HL-60 (cell line): ENCODE data around the gene PTPDC1.

ENCODE experiments used
- DNase-seq, 2 experiments: peaks; one replicate each; pipeline ENCODE4 v3.0.0-alpha.2; 2010 to 2020; ENCODE audit warnings: low read depth in 1 of 2, low spot score in 1 of 2
- H3K27ac ChIP-seq: fragments of 250-450 bp; sonication (Bioruptor Pico); replicated peaks from 2 replicates; pipeline ENCODE4 v1.5.1; 2020; ENCODE audit warnings: mild to moderate bottlenecking, moderate library complexity
- H3K27me3 ChIP-seq: fragments of 250-450 bp; sonication (Bioruptor Pico); 2 replicates; pipeline ENCODE4 v1.5.1; 2021; ENCODE audit warnings: mild to moderate bottlenecking, moderate library complexity; ENCODE audit not compliant: insufficient read depth, poor library complexity, severe bottlenecking
- H3K4me3 ChIP-seq: replicated peaks from 2 replicates; pipeline ENCODE4 v1.5.1; 2011; ENCODE audit warnings: mild to moderate bottlenecking, control low read depth, low read length; ENCODE audit not compliant: insufficient read depth
- GABPA ChIP-seq: IDR thresholded peaks from 2 replicates; pipeline ENCODE4 v1.6.1; 2012; ENCODE audit warnings: low read depth
- POLR2AphosphoS5 ChIP-seq: IDR thresholded peaks from 2 replicates; pipeline ENCODE4 v1.6.1; 2012; ENCODE audit warnings: low read depth
- SPI1 ChIP-seq: IDR thresholded peaks from 2 replicates; pipeline ENCODE4 v1.6.1; 2012; ENCODE audit warnings: low read depth, mild to moderate bottlenecking, borderline replicate concordance
- TF ChIP-seq, protein P1 (sequence below): IDR thresholded peaks from one replicate; pipeline ENCODE4 v1.5.1; 2011; ENCODE audit warnings: low read length, control low read depth, inconsistent platforms; ENCODE audit not compliant: insufficient read depth
- TF ChIP-seq, protein P2 (sequence below): IDR thresholded peaks from 2 replicates; pipeline ENCODE4 v1.6.1; 2012; ENCODE audit warnings: low read depth; ENCODE audit not compliant: insufficient replicate concordance

The PTPDC1 gene

DNA sequence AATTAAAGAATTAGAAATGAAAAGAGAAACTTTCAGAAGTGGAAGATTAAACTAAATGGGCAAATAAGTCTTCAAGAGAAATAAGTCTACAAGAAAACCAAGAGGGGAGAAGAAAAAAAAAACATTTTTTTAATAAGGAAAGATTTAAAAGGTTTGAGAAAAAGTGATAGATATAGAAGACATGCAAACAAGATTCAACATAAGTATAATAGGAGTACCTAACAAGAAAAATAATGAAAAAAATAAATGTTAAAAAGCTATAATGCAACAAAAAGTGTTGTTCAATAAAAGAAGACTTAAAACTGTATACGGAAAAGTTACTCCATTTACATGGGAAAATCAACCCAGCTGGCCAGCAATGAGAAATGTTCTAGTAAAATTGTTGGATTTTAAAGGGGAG is 42.6 kb downstream of the PTPDC1 start:
- DNase-seq, result no peak
- no peak for TF ChIP-seq SPI1
- Histone ChIP-seq H3K27ac (no peak overlapping the region), H3K4me3 (no peak overlapping the region), H3K27me3 (no peaks in the 10 kb centered on the region)

DNA sequence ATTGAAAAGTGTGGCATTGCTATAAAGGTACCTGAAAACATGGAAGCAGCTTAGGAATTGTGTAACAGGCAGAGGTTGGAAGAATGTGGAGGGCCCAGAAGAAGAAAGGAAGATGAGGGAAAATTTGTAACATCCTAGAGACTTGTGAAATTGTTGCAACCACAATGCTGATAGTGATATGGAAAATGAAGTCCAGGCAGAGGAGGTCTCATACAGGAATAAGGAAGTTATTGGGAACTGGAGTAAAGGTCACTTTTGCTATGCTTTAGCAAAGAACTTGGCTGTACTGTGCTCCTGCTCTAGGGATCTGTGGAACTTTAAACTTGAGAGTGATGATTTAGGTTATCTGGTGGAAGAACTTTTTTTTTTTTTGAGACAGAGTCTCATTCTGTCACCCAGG is 43.5 kb downstream of the PTPDC1 start:
- no peak overlapping the region for H3K4me3 ChIP-seq
- no peak for TF ChIP-seq SPI1
- no peak for TF ChIP-seq GABPA
- TF ChIP-seq, protein P1, sequence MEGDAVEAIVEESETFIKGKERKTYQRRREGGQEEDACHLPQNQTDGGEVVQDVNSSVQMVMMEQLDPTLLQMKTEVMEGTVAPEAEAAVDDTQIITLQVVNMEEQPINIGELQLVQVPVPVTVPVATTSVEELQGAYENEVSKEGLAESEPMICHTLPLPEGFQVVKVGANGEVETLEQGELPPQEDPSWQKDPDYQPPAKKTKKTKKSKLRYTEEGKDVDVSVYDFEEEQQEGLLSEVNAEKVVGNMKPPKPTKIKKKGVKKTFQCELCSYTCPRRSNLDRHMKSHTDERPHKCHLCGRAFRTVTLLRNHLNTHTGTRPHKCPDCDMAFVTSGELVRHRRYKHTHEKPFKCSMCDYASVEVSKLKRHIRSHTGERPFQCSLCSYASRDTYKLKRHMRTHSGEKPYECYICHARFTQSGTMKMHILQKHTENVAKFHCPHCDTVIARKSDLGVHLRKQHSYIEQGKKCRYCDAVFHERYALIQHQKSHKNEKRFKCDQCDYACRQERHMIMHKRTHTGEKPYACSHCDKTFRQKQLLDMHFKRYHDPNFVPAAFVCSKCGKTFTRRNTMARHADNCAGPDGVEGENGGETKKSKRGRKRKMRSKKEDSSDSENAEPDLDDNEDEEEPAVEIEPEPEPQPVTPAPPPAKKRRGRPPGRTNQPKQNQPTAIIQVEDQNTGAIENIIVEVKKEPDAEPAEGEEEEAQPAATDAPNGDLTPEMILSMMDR, result no peak
- no peak for TF ChIP-seq POLR2AphosphoS5
- TF ChIP-seq, protein P2, sequence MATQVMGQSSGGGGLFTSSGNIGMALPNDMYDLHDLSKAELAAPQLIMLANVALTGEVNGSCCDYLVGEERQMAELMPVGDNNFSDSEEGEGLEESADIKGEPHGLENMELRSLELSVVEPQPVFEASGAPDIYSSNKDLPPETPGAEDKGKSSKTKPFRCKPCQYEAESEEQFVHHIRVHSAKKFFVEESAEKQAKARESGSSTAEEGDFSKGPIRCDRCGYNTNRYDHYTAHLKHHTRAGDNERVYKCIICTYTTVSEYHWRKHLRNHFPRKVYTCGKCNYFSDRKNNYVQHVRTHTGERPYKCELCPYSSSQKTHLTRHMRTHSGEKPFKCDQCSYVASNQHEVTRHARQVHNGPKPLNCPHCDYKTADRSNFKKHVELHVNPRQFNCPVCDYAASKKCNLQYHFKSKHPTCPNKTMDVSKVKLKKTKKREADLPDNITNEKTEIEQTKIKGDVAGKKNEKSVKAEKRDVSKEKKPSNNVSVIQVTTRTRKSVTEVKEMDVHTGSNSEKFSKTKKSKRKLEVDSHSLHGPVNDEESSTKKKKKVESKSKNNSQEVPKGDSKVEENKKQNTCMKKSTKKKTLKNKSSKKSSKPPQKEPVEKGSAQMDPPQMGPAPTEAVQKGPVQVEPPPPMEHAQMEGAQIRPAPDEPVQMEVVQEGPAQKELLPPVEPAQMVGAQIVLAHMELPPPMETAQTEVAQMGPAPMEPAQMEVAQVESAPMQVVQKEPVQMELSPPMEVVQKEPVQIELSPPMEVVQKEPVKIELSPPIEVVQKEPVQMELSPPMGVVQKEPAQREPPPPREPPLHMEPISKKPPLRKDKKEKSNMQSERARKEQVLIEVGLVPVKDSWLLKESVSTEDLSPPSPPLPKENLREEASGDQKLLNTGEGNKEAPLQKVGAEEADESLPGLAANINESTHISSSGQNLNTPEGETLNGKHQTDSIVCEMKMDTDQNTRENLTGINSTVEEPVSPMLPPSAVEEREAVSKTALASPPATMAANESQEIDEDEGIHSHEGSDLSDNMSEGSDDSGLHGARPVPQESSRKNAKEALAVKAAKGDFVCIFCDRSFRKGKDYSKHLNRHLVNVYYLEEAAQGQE, result no peak

DNA sequence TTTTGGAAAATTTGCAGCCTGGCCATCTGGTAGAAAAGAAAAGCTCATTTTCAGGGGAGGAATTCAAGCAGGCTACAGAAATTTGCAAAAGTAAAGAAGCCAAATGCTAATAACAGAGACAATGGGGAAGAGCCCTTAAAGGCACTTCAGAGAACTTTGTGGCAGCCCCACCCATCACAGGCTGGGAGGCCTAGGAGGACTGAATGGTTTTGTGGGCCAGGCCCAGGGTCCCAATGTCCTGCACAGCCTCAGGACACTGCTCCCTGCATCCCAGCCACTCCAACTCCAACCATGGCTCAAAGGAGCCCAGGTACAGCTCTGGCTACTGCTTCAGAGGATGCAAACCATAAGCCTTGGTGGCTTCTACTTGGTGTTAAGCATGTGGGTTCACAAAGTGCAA is 44.3 kb downstream of the PTPDC1 start:
- no peaks in the 10 kb centered on the region for H3K27me3 ChIP-seq
- no peak for TF ChIP-seq GABPA
- TF ChIP-seq, protein P1, result no peak
- no peak for TF ChIP-seq SPI1
- TF ChIP-seq, protein P2, result no peak
- no peak for TF ChIP-seq POLR2AphosphoS5
- H3K27ac ChIP-seq, result no peak overlapping the region
- H3K4me3 ChIP-seq, result no peak overlapping the region
- no peak for DNase-seq

More for the DNA sequence above, 43.5 kb downstream of the PTPDC1 start:
- no peak overlapping the region for H3K27ac ChIP-seq
- DNase-seq, result no peak
- H3K27me3 ChIP-seq, result no peaks in the 10 kb centered on the region

DNA sequence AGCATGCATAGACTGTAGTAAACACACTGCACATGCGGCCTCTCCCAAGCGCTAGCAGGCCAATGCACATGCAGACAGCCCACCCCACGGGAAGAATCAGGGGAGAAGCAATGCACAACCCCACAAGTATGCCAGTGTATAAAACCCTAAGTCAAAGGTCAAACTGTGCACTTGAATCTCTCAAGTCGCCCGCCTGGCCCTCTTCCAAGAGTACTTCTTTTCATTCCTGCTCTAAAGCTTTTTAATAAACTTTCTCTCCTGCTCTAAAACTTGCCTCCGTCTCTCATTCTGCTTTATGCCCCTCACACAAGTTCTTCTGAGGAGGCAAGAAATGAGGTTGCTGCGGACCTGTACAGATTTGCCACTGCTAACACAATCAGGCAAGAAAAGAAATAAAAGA is 50.4 kb downstream of the PTPDC1 start:
- H3K4me3 ChIP-seq, result no peak overlapping the region
- H3K27ac ChIP-seq, result no peak overlapping the region
- H3K27me3 ChIP-seq, result no peaks in the 10 kb centered on the region
- DNase-seq, result no peak
- TF ChIP-seq, protein P2, result no peak
- TF ChIP-seq, protein P1, result no peak
- TF ChIP-seq GABPA, result no peak
- TF ChIP-seq SPI1, result no peak
- TF ChIP-seq POLR2AphosphoS5, result no peak
